RWPE1 (cell line): ENCODE measurements around the gene DROSHA.

Experiments used
- CTCF ChIA-PET: fragments of 350-600 bp; sonication (Branson Sonifier 250); formaldehyde crosslinking; extraction: SDS; loops from one replicate; lab custom pipeline; 2021; lab: Yijun Ruan, JAX
- POLR2A ChIA-PET: fragments of 400-600 bp; formaldehyde crosslinking; extraction: SDS; loops from one replicate; lab custom pipeline; 2020; ENCODE audit warnings: antibody characterized with exemption; ENCODE audit not compliant: low non-redundant PET; lab: Yijun Ruan, JAX
- DNase-seq: peaks from one replicate; pipeline ENCODE4 v3.0.0; 2012; ENCODE audit warnings: low spot score
- H3K27ac ChIP-seq: fragments of 450-650 bp; 2 replicates; pipeline ENCODE4 v1.5.1; 2017
- CTCF ChIP-seq: fragments of 450-650 bp; conservative IDR thresholded peaks from 2 replicates; pipeline ENCODE4 v1.5.1; 2017; ENCODE audit warnings: low read depth, mild to moderate bottlenecking

Gene DROSHA

GRCh38 chr5:31469466-31469865, 62.4 kb downstream of the DROSHA start:
- TF ChIP-seq CTCF = no peak
- ChIA-PET CTCF (no interaction called here), POLR2A (no interaction called here)
- no peak overlapping the region for H3K27ac ChIP-seq
- DNase-seq = no peak

- no peak for DNase-seq
- TF ChIP-seq CTCF = no peak
- H3K27ac ChIP-seq = no peak overlapping the region
- ChIA-PET POLR2A (no interaction called here), CTCF (no interaction called here)
Measured at GRCh38 chr5:31465291-31465690, 66.6 kb downstream of the DROSHA start.

- no peak for TF ChIP-seq CTCF
- DNase-seq = no peak
- H3K27ac ChIP-seq = no peak overlapping the region
- POLR2A ChIA-PET = no interaction called here
- CTCF ChIA-PET = no interaction called here
Measured at GRCh38 chr5:31464081-31464480, 67.8 kb downstream of the DROSHA start.

- DNase-seq = no peak
- ChIA-PET CTCF (no interaction called here), POLR2A (no interaction called here)
- H3K27ac ChIP-seq = no peak overlapping the region
- TF ChIP-seq CTCF = no peak
Measured at GRCh38 chr5:31463351-31463750, 68.5 kb downstream of the DROSHA start.

- no peak for DNase-seq
- no peak overlapping the region for H3K27ac ChIP-seq
- CTCF ChIA-PET = no interaction called here
- TF ChIP-seq CTCF = no peak
- POLR2A ChIA-PET = no interaction called here
Measured at GRCh38 chr5:31459594-31459993, 72.3 kb downstream of the DROSHA start.

- CTCF ChIA-PET = no interaction called here
Measured at GRCh38 chr5:31455172-31455571, 76.7 kb downstream of the DROSHA start.

More at GRCh38 chr5:31455172-31455571, 76.7 kb downstream of the DROSHA start:
- no peak for TF ChIP-seq CTCF
- POLR2A ChIA-PET = no interaction called here
- no peak for DNase-seq
- H3K27ac ChIP-seq = no peak overlapping the region
